ENCODE measurements around the gene NRG3. TPM values are rescaled to one million over a fixed set of nuclear protein-coding genes. Genes with fewer than 3 reads are reported as not detected.

The NRG3 gene
- total RNA-seq, 6 experiments from 2014 or later, result 0.34 to 0.99 (median 0.75) TPM

DNA sequence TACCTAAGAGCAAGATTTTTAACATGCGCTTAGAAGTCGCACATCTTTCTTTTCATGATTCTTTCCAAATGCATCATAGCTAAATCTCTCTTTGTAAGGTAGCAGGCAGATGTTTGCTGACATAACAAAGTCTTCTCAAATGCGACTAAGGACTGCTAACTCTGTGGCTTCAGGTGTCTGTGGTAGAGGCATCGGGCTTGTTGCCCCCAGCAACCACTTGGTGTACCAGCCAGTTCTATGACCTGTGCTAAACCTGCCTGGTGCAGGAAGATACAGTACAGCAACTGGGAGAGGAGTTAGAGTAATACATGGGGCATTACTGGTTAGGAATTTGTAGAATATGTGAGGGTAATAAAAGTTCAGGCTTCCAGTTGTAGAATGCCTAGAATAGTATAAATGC is 654.1 kb downstream of the NRG3 start:
- no peaks in the 10 kb centered on the region for H3K9me3 ChIP-seq
- H3K36me3 ChIP-seq, result no peaks in the 10 kb centered on the region
- H3K4me3 ChIP-seq, result no peak overlapping the region
- no peaks in the 10 kb centered on the region for H3K27me3 ChIP-seq
- TF ChIP-seq, protein P1, sequence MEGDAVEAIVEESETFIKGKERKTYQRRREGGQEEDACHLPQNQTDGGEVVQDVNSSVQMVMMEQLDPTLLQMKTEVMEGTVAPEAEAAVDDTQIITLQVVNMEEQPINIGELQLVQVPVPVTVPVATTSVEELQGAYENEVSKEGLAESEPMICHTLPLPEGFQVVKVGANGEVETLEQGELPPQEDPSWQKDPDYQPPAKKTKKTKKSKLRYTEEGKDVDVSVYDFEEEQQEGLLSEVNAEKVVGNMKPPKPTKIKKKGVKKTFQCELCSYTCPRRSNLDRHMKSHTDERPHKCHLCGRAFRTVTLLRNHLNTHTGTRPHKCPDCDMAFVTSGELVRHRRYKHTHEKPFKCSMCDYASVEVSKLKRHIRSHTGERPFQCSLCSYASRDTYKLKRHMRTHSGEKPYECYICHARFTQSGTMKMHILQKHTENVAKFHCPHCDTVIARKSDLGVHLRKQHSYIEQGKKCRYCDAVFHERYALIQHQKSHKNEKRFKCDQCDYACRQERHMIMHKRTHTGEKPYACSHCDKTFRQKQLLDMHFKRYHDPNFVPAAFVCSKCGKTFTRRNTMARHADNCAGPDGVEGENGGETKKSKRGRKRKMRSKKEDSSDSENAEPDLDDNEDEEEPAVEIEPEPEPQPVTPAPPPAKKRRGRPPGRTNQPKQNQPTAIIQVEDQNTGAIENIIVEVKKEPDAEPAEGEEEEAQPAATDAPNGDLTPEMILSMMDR (IDR thresholded peaks at IDR 0.05), result no peak
- TF ChIP-seq POLR2A (IDR thresholded peaks at IDR 0.05), result no peak
- WGBS (ENCODE audit: insufficient coverage, low coverage, low lambda C conversion rate, missing lambda C conversion rate), result 49% methylated on average over 3 of the region's 4 CpGs
- DNase-seq, result no peak
- ATAC-seq, result no peak
- intact Hi-C loops (cut with DNase I), result no loop called here
- H3K27ac ChIP-seq, result no peak overlapping the region
- no peaks in the 10 kb centered on the region for H3K4me1 ChIP-seq

DNA sequence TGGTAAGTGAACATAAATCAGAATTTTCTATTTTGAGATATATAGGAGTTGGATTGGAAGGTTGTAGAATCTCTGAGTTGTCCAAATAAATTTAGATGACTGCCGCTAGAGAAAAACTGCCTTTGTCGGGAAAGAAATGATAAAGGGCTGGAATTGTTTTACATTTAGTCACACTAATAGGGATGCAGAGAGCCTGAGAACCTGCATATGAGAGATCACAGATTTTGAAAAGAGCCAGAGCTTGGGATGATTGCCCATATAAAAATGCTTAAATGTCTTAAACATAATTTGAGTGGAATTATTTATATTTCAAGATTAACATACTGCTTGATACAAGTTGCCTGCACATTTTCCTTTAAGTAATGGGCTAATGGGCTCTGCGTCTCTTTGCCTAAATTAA is 660.5 kb downstream of the NRG3 start:
- H3K4me3 ChIP-seq, result no peak overlapping the region
- no peaks in the 10 kb centered on the region for H3K27me3 ChIP-seq
- WGBS (ENCODE audit: insufficient coverage, low coverage, low lambda C conversion rate, missing lambda C conversion rate), result 55% methylated on average over 3 of the region's 3 CpGs
- intact Hi-C loops (cut with DNase I), result no loop called here
- no peaks in the 10 kb centered on the region for H3K9me3 ChIP-seq
- ATAC-seq (no peak), DNase-seq (no peak)
- TF ChIP-seq, protein P1 (IDR thresholded peaks at IDR 0.05), result no peak
- no peak for TF ChIP-seq POLR2A (IDR thresholded peaks at IDR 0.05)
- no peaks in the 10 kb centered on the region for H3K4me1 ChIP-seq
- H3K36me3 ChIP-seq, result no peaks in the 10 kb centered on the region
- no peak overlapping the region for H3K27ac ChIP-seq

DNA sequence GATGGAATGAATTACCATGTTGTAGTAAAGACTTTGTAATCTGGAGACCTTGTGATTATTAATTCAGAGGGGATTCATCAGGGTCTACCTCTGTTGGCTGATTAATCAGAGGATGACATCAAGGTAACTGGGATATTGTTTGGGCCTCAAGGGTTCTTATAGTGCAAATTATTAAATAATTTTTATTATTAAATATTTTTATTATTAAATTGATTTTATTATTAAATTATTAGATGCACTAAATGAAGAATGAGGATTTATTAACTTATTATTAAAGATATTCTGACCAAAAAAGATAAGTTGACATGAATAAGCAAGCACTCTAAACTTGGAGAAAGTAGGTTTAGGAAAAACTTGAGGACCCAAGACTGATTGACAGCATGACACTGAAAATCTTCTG is 661.7 kb downstream of the NRG3 start:
- Histone ChIP-seq H3K27me3 (no peaks in the 10 kb centered on the region), H3K27ac (no peak overlapping the region), H3K4me3 (no peak overlapping the region), H3K4me1 (no peaks in the 10 kb centered on the region), H3K9me3 (no peaks in the 10 kb centered on the region), H3K36me3 (no peaks in the 10 kb centered on the region)
- intact Hi-C loops (cut with DNase I), result no loop called here
- DNase-seq, result no peak
- TF ChIP-seq POLR2A (IDR thresholded peaks at IDR 0.05), result no peak
- TF ChIP-seq, protein P1 (IDR thresholded peaks at IDR 0.05), result no peak
- ATAC-seq, result no peak

DNA sequence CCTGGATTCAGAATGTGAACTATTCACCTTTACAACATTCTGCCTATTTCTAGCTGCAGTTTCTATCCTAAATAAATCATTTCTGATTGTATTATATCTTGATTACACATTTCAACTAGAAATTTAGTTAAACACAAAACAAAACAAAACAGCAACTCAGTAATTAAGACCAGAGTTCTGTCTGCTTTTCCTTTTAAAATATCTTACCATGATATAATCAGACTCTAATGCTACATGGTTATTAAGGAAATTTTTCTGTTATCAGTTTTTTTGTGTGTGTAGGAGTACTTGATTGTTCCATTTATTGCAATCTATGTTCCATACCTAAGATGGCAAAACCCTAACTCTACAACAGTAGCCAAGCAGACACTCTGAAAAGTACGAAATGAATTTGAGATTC is 663.3 kb downstream of the NRG3 start:
- Histone ChIP-seq H3K27me3 (no peaks in the 10 kb centered on the region), H3K4me1 (no peaks in the 10 kb centered on the region), H3K36me3 (no peaks in the 10 kb centered on the region), H3K4me3 (no peak overlapping the region), H3K9me3 (no peaks in the 10 kb centered on the region), H3K27ac (no peak overlapping the region)
- no peak for ATAC-seq
- DNase-seq, result no peak
- intact Hi-C loops (cut with DNase I), result no loop called here
- WGBS (ENCODE audit: insufficient coverage, low coverage, low lambda C conversion rate, missing lambda C conversion rate), result 56% methylated on average over 1 of the region's 1 CpG
- TF ChIP-seq POLR2A (IDR thresholded peaks at IDR 0.05), result no peak

DNA sequence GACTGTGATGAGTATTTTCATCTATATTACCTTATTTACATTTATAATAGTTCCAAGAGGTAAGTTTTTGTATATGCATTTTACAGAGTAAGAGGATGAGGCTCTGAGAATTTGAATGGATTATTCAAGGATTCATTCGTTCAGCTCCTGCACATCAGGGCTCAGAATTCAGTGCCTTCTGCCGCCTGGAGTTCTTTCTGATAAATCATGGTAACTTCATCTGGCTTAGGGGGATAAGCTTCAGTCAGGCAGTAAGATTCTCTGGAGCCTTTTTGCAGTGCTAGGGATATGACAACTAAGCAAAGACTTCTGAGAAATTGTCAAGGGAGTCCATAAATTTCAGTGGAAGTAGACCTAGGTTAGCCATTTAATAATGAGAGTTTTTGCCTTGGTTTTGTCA is 668.6 kb downstream of the NRG3 start:
- H3K27ac ChIP-seq, result no peak overlapping the region
- no peaks in the 10 kb centered on the region for H3K4me1 ChIP-seq
- intact Hi-C loops (cut with DNase I), result no loop called here
- ATAC-seq, result no peak
- no peaks in the 10 kb centered on the region for H3K27me3 ChIP-seq
- no peak for DNase-seq
- 59% methylated on average over 2 of the region's 2 CpGs for WGBS (ENCODE audit: insufficient coverage, low coverage, low lambda C conversion rate, missing lambda C conversion rate)
- no peaks in the 10 kb centered on the region for H3K9me3 ChIP-seq
- H3K4me3 ChIP-seq, result no peak overlapping the region
- H3K36me3 ChIP-seq, result no peaks in the 10 kb centered on the region
- TF ChIP-seq POLR2A (IDR thresholded peaks at IDR 0.05), result no peak
- TF ChIP-seq, protein P1 (IDR thresholded peaks at IDR 0.05), result no peak
